Spleen (tissue), 11 donors: ENCODE data around the gene ID4. TPM values are rescaled to one million over a fixed set of nuclear protein-coding genes. Genes with fewer than 3 reads are reported as not detected.

Experiments
- DNase-seq: peaks from one replicate; pipeline ENCODE4 v3.0.0-alpha.2; 2020
- H3K27ac ChIP-seq, 8 donors: fragments of 200-600 bp; sonication (generic) in 7 of 8; 1 replicate in 4 of 8; 2 replicates in 4 of 8; pipeline versions ENCODE4 v1.5.0 to v1.8.0; 2016 to 2021; ENCODE audit warnings: inconsistent platforms in 4 of 8, mild to moderate bottlenecking in 4 of 8, moderate library complexity in 1 of 8
- H3K27me3 ChIP-seq, 7 donors: fragments of 200-600 bp; sonication (generic) in 6 of 7; replicated peaks in 1 of 7; 1 replicate in 4 of 7; 2 replicates in 3 of 7; pipeline versions ENCODE4 v1.5.0 to v1.8.0; 2016 to 2021; ENCODE audit warnings: inconsistent platforms in 3 of 7, mild to moderate bottlenecking in 1 of 7
- H3K36me3 ChIP-seq, 6 donors: fragments of 200-600 bp; sonication (generic) in 5 of 6; 1 replicate in 4 of 6; 2 replicates in 2 of 6; pipeline versions ENCODE4 v1.5.0 to v1.8.0; 2016 to 2021; ENCODE audit warnings: inconsistent platforms in 2 of 6
- H3K4me1 ChIP-seq, 6 donors: fragments of 200-600 bp; sonication (generic) in 5 of 6; 1 replicate in 3 of 6; 2 replicates in 3 of 6; pipeline versions ENCODE4 v1.5.0 to v1.8.0; 2016 to 2021; ENCODE audit warnings: inconsistent platforms in 3 of 6
- H3K4me3 ChIP-seq, 8 donors: fragments of 200-600 bp; sonication (generic) in 7 of 8; 1 replicate in 4 of 8; 2 replicates in 4 of 8; pipeline versions ENCODE4 v1.5.0 to v1.8.0; 2016 to 2021; ENCODE audit warnings: inconsistent platforms in 4 of 8, mild to moderate bottlenecking in 4 of 8, moderate library complexity in 2 of 8
- H3K9me3 ChIP-seq, 8 donors: fragments of 200-600 bp; sonication (generic) in 7 of 8; 1 replicate in 4 of 8; 2 replicates in 4 of 8; pipeline versions ENCODE4 v1.5.0 to v1.8.0; 2016 to 2021; ENCODE audit warnings: inconsistent platforms in 4 of 8
- CTCF ChIP-seq, 11 experiments: fragments of 200-600 bp in 7 of 11; fragments of 450-650 bp in 4 of 11; sonication (generic) in 4 of 11; IDR thresholded peaks in 8 of 11; conservative IDR thresholded peaks in 3 of 11; 1 replicate in 7 of 11; 2 replicates in 4 of 11; pipeline versions ENCODE4 v1.4.0 to v1.8.0; 2016 to 2021; ENCODE audit warnings: antibody characterized with exemption in 11 of 11, inconsistent platforms in 4 of 11, mild to moderate bottlenecking in 1 of 11
- POLR2A ChIP-seq, 3 donors: fragments of 450-650 bp; IDR thresholded peaks; one replicate each; pipeline ENCODE4 v1.5.1; 2017; ENCODE audit warnings: antibody characterized with exemption in 3 of 3, mild to moderate bottlenecking in 1 of 3
- POLR2AphosphoS5 ChIP-seq, 3 donors: sonication (generic); formaldehyde crosslinking; IDR thresholded peaks; one replicate each; pipeline ENCODE4 v1.5.1; 2017; ENCODE audit warnings: antibody characterized with exemption in 3 of 3
- WGBS, 5 donors: extraction: QIAGEN DNeasy Blood & Tissue Kit in 3 of 5; methylation state at CpG; one replicate each; pipeline versions ENCODE4 v1.1.5 to v1.1.7; 2013 to 2018; 5-methylcytosine and 5-hydroxymethylcytosine counted together
- intact Hi-C: fragments of 100-400 bp; cut with DNase I; formaldehyde crosslinking; loops from one replicate; pipeline ENCODE4 v1.15.0; 2023; ENCODE audit warnings: low total_unique reads
- polyA plus RNA-seq, 3 donors: library from polyadenylated mRNA; stranded (reverse); fragments of 200-250 nt; gene quantifications; one replicate each; pipeline ENCODE4 v1.2.1, GENCODE V29; 2013
- total RNA-seq, 7 donors: library from RNA; depleted of rRNA in 3 of 7; stranded (reverse); fragments of >200 nt in 3 of 7; fragmentation: NEBNext Ultra II Directional in 4 of 7; extraction: Animal tissue kit (Norgen Biotek cat#: 25700) in 4 of 7; gene quantifications; one replicate each; pipeline versions ENCODE4 v1.1.0 to v1.2.1, GENCODE V29; 2016 to 2021
- donor health status: healthy with polysubstance abuse.
- donor health status: DM: no; HTN: no; CAD: no; lungs with moderate emphysema.
- donor health status: DM: no; HTN: no; CAD: no.
- donor health status: Bipolar disorder and iron deficiency.
- donor health status: healthy.
- donor health status: DM: no; HTN: no; CAD: no.
- donor health status: DM: yes; HTN: yes; CAD: no.

Gene ID4
- total and polyA plus RNA-seq, 10 donors, result 7.8 to 29.1 (median 15.7) TPM

GRCh38 chr6:19791267-19791666 is 45.9 kb upstream of the ID4 start:
- DNase-seq, result no peak
- Histone ChIP-seq H3K9me3 (peaks cover 0 to 5% (median 1%) of the 10 kb centered on the region in 8 donors), H3K4me1 (no peaks in the 10 kb centered on the region), H3K27ac (no peak overlapping the region), H3K4me3 (no peak overlapping the region), H3K27me3 (no peaks in the 10 kb centered on the region), H3K36me3 (no peaks in the 10 kb centered on the region)
- intact Hi-C loops, result no loop called here
- 63 to 74% (median 70%) methylated on average over 2 of the region's 2 CpGs for whole genome bisulfite sequencing, 5 donors
- TF ChIP-seq POLR2AphosphoS5 (IDR thresholded peaks at IDR 0.05) (no peak), POLR2A (IDR thresholded peaks at IDR 0.05) (no peak), CTCF (IDR thresholded peaks at IDR 0.05 in 8 of 11, conservative IDR thresholded peaks at IDR 0.05 in 3 of 11) (no peak)

GRCh38 chr6:19795211-19795610 is 42.0 kb upstream of the ID4 start:
- H3K27me3 ChIP-seq, result no peaks in the 10 kb centered on the region
- intact Hi-C loops, result no loop called here
- no peaks in the 10 kb centered on the region for H3K36me3 ChIP-seq
- H3K4me1 ChIP-seq, result no peaks in the 10 kb centered on the region
- peaks cover 0 to 20% (median 14%) of the 10 kb centered on the region in 8 donors for H3K9me3 ChIP-seq
- TF ChIP-seq POLR2AphosphoS5 (IDR thresholded peaks at IDR 0.05), result no peak
- TF ChIP-seq POLR2A (IDR thresholded peaks at IDR 0.05), result no peak
- TF ChIP-seq CTCF (IDR thresholded peaks at IDR 0.05 in 8 of 11, conservative IDR thresholded peaks at IDR 0.05 in 3 of 11), result no peak
- no peak overlapping the region for H3K27ac ChIP-seq
- H3K4me3 ChIP-seq, result no peak overlapping the region
- DNase-seq, result no peak

GRCh38 chr6:19796452-19796851 is 40.7 kb upstream of the ID4 start:
- Histone ChIP-seq H3K4me3 (no peak overlapping the region), H3K27ac (no peak overlapping the region), H3K4me1 (no peaks in the 10 kb centered on the region), H3K36me3 (no peaks in the 10 kb centered on the region), H3K27me3 (no peaks in the 10 kb centered on the region), H3K9me3 (peaks cover 0 to 20% (median 14%) of the 10 kb centered on the region in 8 donors)
- DNase-seq, result no peak
- intact Hi-C loops, result no loop called here
- 49 to 89% (median 71%) methylated on average over 2 of the region's 2 CpGs for WGBS, 5 donors
- TF ChIP-seq POLR2A (IDR thresholded peaks at IDR 0.05), result no peak
- TF ChIP-seq POLR2AphosphoS5 (IDR thresholded peaks at IDR 0.05), result no peak
- TF ChIP-seq CTCF (IDR thresholded peaks at IDR 0.05 in 8 of 11, conservative IDR thresholded peaks at IDR 0.05 in 3 of 11), result no peak

GRCh38 chr6:19798362-19798761 is 38.8 kb upstream of the ID4 start:
- H3K27me3 ChIP-seq, result peaks cover 0 to 6% (median 0%) of the 10 kb centered on the region in 7 donors
- peaks cover 0 to under 1% (median 0%) of the 10 kb centered on the region in 6 donors for H3K4me1 ChIP-seq
- no peaks in the 10 kb centered on the region for H3K36me3 ChIP-seq
- DNase-seq, result no peak
- TF ChIP-seq POLR2AphosphoS5 (IDR thresholded peaks at IDR 0.05) (no peak), CTCF (IDR thresholded peaks at IDR 0.05 in 8 of 11, conservative IDR thresholded peaks at IDR 0.05 in 3 of 11) (no peak), POLR2A (IDR thresholded peaks at IDR 0.05) (no peak)
- H3K9me3 ChIP-seq, result peaks cover 0 to 20% (median 14%) of the 10 kb centered on the region in 8 donors
- WGBS, 5 donors, result 79 to 93% (median 88%) methylated on average over 1 of the region's 1 CpG
- H3K27ac ChIP-seq, result no peak overlapping the region
- H3K4me3 ChIP-seq, result no peak overlapping the region
- intact Hi-C loops, result no loop called here
